CD4-positive, CD25-positive, alpha-beta regulatory T cell (primary cell): Measurements from ENCODE around the gene PTGER1. TPM values are rescaled to one million over a fixed set of nuclear protein-coding genes. Genes with fewer than 3 reads are reported as not detected.
A peak's percentile ranks its signal among the peaks of the same experiment; 100 is the strongest.

Source experiments
- ATAC-seq, 2 donors: fragments of 150-1000 bp; cut with Tn5 transposase; one replicate each; pipeline ENCODE4 v1.10.0; 2021; ENCODE audit warnings: low read depth in 2 of 2, moderate number of reproducible peaks in 2 of 2, moderate library complexity in 1 of 2
- DNase-seq, 3 donors: peaks; one replicate each; pipeline versions ENCODE4 v3.0.0 to v3.0.0-alpha.2; 2012 to 2022; ENCODE audit warnings: mixed read lengths in 1 of 3
- H3K27ac ChIP-seq: one replicate; pipeline ENCODE4 v1.7.0; 2013; ENCODE audit warnings: mild to moderate bottlenecking, low read length; ENCODE audit not compliant: insufficient read depth, poor library complexity, severe bottlenecking
- H3K27me3 ChIP-seq: one replicate; pipeline ENCODE4 v1.7.0; 2013; ENCODE audit warnings: low read length; ENCODE audit not compliant: control insufficient read depth, insufficient read depth
- H3K36me3 ChIP-seq: one replicate; pipeline ENCODE4 v1.7.0; 2013; ENCODE audit warnings: mild to moderate bottlenecking, low read length, moderate library complexity; ENCODE audit not compliant: control insufficient read depth, insufficient read depth
- H3K4me1 ChIP-seq: 2 replicates; pipeline ENCODE4 v1.7.0; 2013; ENCODE audit warnings: mild to moderate bottlenecking, low read length; ENCODE audit not compliant: insufficient read depth, control insufficient read depth, poor library complexity, severe bottlenecking
- H3K4me3 ChIP-seq: one replicate; pipeline ENCODE4 v1.7.0; 2013; ENCODE audit warnings: low read depth, mild to moderate bottlenecking, low read length, moderate library complexity
- H3K9me3 ChIP-seq, 2 experiments: 1 replicate in 1 of 2; 2 replicates in 1 of 2; pipeline ENCODE4 v1.7.0; 2013; ENCODE audit warnings: low read length in 2 of 2, mild to moderate bottlenecking in 1 of 2, moderate library complexity in 1 of 2; ENCODE audit not compliant: control insufficient read depth in 2 of 2
- H3K27ac Mint-ChIP-seq, 3 donors: one replicate each; pipeline ENCODE4 v1.8.0; 2020 to 2022; ENCODE audit warnings: mild to moderate bottlenecking in 3 of 3, mixed read lengths in 3 of 3, moderate library complexity in 2 of 3
- H3K27me3 Mint-ChIP-seq: one replicate; pipeline ENCODE4 v1.8.0; 2022; ENCODE audit warnings: mild to moderate bottlenecking, mixed read lengths
- H3K36me3 Mint-ChIP-seq: one replicate; pipeline ENCODE4 v1.8.0; 2020; ENCODE audit warnings: mixed read lengths
- H3K4me1 Mint-ChIP-seq, 4 donors: one replicate each; pipeline ENCODE4 v1.8.0; 2020 to 2022; ENCODE audit warnings: mixed read lengths in 4 of 4, mild to moderate bottlenecking in 1 of 4
- H3K4me3 Mint-ChIP-seq, 4 donors: one replicate each; pipeline ENCODE4 v1.8.0; 2020 to 2022; ENCODE audit warnings: mild to moderate bottlenecking in 4 of 4, mixed read lengths in 4 of 4, moderate library complexity in 3 of 4
- H3K9me3 Mint-ChIP-seq, 7 donors: one replicate each; pipeline ENCODE4 v1.8.0; 2020 to 2022; ENCODE audit warnings: mixed read lengths in 7 of 7, mild to moderate bottlenecking in 3 of 7, moderate library complexity in 2 of 7
- polyA plus RNA-seq, 4 donors: library from polyadenylated mRNA; unstranded; fragments of 300-500 nt; fragmentation: Illumina TruSeq; gene quantifications; one replicate each; pipeline ENCODE4 v1.2.3, GENCODE V29; 2021
- total RNA-seq: library from RNA; stranded (reverse); gene quantifications from one replicate; pipeline ENCODE4 v1.2.3, GENCODE V29; 2022

The PTGER1 gene
- total and polyA plus RNA-seq, 5 donors from 2014 or later, result not detected

DNA sequence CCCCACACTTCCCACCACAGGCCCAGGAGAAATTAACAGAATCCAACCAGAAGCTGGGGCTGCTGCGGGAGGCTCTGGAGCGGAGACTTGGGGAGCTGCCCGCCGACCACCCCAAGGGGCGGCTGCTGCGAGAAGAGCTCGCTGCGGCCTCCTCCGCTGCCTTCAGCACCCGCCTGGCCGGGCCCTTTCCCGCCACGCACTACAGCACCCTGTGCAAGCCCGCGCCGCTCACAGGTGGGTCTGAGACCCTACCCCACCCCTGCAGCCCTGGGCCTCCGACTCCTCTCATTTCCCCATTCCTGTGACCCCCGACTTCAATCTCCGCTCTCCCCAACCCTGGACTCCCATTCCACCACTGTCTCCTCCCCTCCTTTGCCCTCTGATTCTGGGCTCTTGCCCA is 24.3 kb downstream of the PTGER1 start:
- H3K4me1 ChIP-seq, result no peaks in the 10 kb centered on the region
- H3K36me3 ChIP-seq, result peaks cover 81% of the 10 kb centered on the region
- no peaks in the 10 kb centered on the region for H3K9me3 ChIP-seq
- ATAC-seq (no peak), DNase-seq (no peak)
- Mint-ChIP-seq H3K9me3 (no peaks in the 10 kb centered on the region), H3K4me1 (peaks cover 0 to 24% (median 10%) of the 10 kb centered on the region in 4 donors), H3K4me3 (no peak overlapping the region), H3K27me3 (no peaks in the 10 kb centered on the region), H3K36me3 (peaks cover 34% of the 10 kb centered on the region), H3K27ac (no peak overlapping the region)
- H3K27ac ChIP-seq, result no peak overlapping the region
- no peaks in the 10 kb centered on the region for H3K27me3 ChIP-seq
- H3K4me3 ChIP-seq, result no peak overlapping the region

DNA sequence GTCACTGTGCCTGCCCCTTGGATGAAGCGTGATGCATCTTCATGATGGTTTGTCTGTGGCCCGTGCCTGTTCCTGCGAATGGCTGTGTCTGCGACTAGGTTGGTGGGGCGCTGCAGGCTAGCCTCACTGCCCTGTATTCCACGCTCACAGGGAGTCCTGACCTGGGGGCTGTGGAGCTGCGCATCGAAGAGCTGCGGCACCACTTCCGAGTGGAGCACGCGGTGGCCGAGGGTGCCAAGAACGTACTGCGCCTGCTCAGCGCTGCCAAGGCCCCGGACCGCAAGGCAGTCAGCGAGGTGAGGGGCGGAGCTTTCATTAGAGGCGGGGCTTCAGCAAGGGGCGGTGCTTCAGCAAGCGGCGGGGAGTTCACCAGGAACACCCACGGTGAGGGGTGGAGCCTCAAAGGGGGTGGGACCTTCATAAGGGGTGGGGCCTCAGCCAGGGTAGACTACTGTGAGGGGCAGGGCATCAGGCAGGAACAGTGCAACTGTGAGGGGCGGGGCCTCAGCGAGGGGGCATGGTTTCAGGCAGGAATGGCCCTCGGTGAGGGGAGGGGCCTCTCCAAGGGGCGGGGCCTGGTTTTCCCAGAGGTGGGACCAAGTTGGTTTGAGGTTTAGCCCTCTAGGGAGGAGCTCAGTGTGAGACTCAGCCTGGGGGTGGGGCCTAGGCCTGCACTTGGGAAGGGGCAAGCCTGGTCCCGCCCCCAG is 24.8 kb downstream of the PTGER1 start:
- DNase-seq, result peak; percentile 30 to 62 (median 45)
- peaks cover 0 to 25% (median 10%) of the 10 kb centered on the region in 4 donors for H3K4me1 Mint-ChIP-seq
- H3K36me3 Mint-ChIP-seq, result peaks cover 34% of the 10 kb centered on the region
- H3K27me3 Mint-ChIP-seq, result no peaks in the 10 kb centered on the region
- Histone ChIP-seq H3K27ac (no peak overlapping the region), H3K9me3 (no peaks in the 10 kb centered on the region), H3K36me3 (peaks cover 80% of the 10 kb centered on the region), H3K4me3 (no peak overlapping the region), H3K27me3 (no peaks in the 10 kb centered on the region), H3K4me1 (no peaks in the 10 kb centered on the region)
- no peaks in the 10 kb centered on the region for H3K9me3 Mint-ChIP-seq
- peak; percentile 59 to 60 for ATAC-seq
- H3K27ac Mint-ChIP-seq, result peak overlapping the region in 1 of 3 donors; percentile 76
- H3K4me3 Mint-ChIP-seq, result no peak overlapping the region

DNA sequence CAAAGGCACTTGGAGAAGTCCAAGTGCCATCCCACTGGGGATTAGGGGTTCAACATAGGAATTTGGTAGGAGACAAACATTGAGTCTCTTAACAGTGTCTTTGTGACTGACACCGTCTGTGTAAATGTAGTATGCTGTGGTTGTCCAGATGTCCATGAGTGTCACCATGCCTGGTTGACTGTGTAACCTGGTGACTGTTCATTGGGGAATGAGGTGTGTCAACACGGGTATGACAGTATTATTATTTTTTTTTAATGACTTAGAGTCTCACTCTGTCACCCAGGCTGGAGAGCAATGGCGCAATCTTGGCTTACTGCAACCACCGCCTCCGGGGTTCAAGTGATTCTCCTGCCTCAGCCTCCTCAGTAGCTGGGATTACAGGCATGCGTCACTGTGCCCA is 25.8 kb downstream of the PTGER1 start:
- Mint-ChIP-seq H3K4me3 (no peak overlapping the region), H3K36me3 (peaks cover 37% of the 10 kb centered on the region)

DNA sequence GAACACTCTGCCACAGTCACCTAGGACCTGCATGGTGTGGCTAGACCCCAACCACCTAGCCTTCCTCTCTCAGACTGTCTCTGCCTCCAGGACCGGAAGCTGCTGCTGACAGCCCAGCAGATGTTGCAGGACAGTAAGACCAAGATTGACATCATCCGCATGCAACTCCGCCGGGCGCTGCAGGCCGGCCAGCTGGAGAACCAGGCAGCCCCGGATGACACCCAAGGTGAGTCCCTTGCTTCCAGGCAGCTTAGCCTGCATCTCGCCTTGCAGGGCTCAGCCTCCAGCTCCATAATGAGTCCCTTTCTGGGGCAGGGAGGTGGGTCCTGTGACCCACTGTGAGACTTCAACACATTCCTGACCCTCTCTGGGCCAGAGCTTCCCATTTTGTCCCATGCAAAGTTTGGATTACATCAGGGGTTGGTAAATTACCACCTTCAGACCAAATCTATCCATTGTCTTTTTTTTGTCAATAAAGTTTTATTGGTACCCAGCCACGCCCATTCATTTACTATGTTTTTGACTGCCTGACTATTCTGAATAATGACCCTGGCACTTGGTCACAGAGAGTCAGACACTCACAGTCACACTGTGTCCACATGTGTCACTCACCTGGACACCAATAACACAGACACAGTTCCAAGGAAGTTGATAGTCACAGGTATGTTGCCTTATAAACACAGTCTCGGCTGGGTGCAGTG is 28.7 kb downstream of the PTGER1 start:
- no peak overlapping the region for H3K27ac ChIP-seq
- Mint-ChIP-seq H3K9me3 (no peaks in the 10 kb centered on the region), H3K4me3 (no peak overlapping the region), H3K27ac (peak overlapping the region in 2 of 3 donors; percentile 47 to 52), H3K36me3 (peaks cover 50% of the 10 kb centered on the region), H3K4me1 (peaks cover 0 to 47% (median 20%) of the 10 kb centered on the region in 4 donors), H3K27me3 (no peaks in the 10 kb centered on the region)
- ATAC-seq (no peak), DNase-seq (no peak)
- H3K4me3 ChIP-seq, result no peak overlapping the region
- H3K9me3 ChIP-seq, result no peaks in the 10 kb centered on the region
- H3K4me1 ChIP-seq, result peaks cover 10% of the 10 kb centered on the region
- peaks cover 87% of the 10 kb centered on the region for H3K36me3 ChIP-seq
- no peaks in the 10 kb centered on the region for H3K27me3 ChIP-seq

More for the DNA sequence above, 25.8 kb downstream of the PTGER1 start:
- no peaks in the 10 kb centered on the region for H3K9me3 ChIP-seq
- Mint-ChIP-seq H3K4me1 (peaks cover 0 to 30% (median 14%) of the 10 kb centered on the region in 4 donors), H3K27ac (peak overlapping the region in 1 of 3 donors; percentile 31), H3K27me3 (no peaks in the 10 kb centered on the region), H3K9me3 (no peaks in the 10 kb centered on the region)
- no peaks in the 10 kb centered on the region for H3K27me3 ChIP-seq
- DNase-seq, result no peak
- H3K4me3 ChIP-seq, result no peak overlapping the region
- no peak overlapping the region for H3K27ac ChIP-seq
- no peaks in the 10 kb centered on the region for H3K4me1 ChIP-seq
- ATAC-seq, result no peak
- H3K36me3 ChIP-seq, result peaks cover 82% of the 10 kb centered on the region

DNA sequence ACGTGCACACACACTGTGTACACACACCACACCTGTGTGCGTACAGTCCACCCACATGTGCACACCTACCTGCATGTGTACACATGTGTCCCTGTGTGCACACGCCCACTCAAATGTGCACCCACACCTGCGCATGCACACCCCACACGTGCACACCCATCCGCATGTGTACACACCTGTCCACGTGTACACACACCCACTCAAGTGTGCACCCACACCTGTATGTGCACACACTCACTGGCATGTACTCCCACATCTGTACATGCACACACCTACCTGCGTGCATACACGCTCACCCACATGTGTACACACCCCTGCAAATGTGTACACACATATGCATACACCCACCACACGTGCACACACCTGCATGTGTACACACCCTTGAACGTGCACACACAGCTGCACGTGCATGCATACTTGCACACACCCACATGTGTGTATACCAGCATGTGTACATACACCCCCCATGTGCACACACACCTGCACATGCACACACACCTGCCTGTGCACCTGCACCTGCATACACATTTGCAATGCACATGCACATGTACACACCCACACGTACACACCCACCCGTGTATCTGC is 31.4 kb downstream of the PTGER1 start:
- peaks cover 0 to 55% (median 30%) of the 10 kb centered on the region in 4 donors for H3K4me1 Mint-ChIP-seq
- peak overlapping the region in 2 of 4 donors; percentile 18 to 76 for H3K4me3 Mint-ChIP-seq
- Histone ChIP-seq H3K4me3 (no peak overlapping the region), H3K27me3 (no peaks in the 10 kb centered on the region), H3K4me1 (peaks cover 38% of the 10 kb centered on the region), H3K36me3 (peaks cover 65% of the 10 kb centered on the region), H3K9me3 (no peaks in the 10 kb centered on the region), H3K27ac (no peak overlapping the region)
- no peaks in the 10 kb centered on the region for H3K27me3 Mint-ChIP-seq
- H3K27ac Mint-ChIP-seq, result no peak overlapping the region
- ATAC-seq (no peak), DNase-seq (no peak)
- H3K36me3 Mint-ChIP-seq, result peaks cover 46% of the 10 kb centered on the region
- no peaks in the 10 kb centered on the region for H3K9me3 Mint-ChIP-seq

DNA sequence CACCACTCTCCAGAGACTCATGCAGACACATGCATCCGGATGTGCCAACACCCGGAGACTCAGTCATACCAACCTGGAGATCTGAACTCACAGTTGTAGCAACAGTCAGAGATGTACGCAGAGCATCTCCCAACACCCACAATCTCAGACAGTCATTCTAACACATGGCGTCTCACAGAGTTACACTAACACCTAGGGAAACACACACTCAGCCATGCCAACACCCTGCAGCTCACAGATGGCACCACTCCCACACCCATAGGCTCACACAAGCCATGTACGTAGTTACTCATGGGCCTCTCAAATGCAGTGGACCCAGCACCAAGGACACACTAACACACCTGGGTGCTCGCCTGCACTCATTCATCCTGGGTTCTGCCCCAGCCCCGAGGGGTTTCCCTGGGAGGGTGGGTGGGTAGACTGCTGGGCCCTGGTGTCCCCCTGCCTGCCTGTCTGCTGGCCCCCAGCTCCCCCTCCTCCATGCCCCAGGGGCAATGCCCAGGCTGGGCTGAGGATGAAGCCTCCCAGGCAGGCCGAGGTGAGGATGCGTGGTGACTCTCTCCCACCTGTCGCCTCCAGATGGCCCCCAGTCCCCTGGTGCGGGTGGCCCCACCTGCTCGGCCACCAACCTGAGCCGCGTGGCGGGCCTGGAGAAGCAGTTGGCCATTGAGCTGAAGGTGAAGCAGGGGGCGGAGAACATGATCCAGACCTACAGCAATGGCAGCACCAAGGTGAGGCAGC is 32.1 kb downstream of the PTGER1 start:
- peaks cover 41% of the 10 kb centered on the region for H3K36me3 Mint-ChIP-seq
- H3K27ac Mint-ChIP-seq, result no peak overlapping the region
- Histone ChIP-seq H3K4me1 (peaks cover 39% of the 10 kb centered on the region), H3K27ac (no peak overlapping the region), H3K36me3 (peaks cover 59% of the 10 kb centered on the region), H3K9me3 (no peaks in the 10 kb centered on the region), H3K27me3 (no peaks in the 10 kb centered on the region), H3K4me3 (no peak overlapping the region)
- H3K4me3 Mint-ChIP-seq, result peak overlapping the region in 3 of 4 donors; percentile 27 to 54 (median 31)
- no peaks in the 10 kb centered on the region for H3K27me3 Mint-ChIP-seq
- no peak for DNase-seq
- H3K9me3 Mint-ChIP-seq, result no peaks in the 10 kb centered on the region
- H3K4me1 Mint-ChIP-seq, result peaks cover 1 to 57% (median 32%) of the 10 kb centered on the region in 4 donors
- no peak for ATAC-seq
